ENCODE data around the gene VAV3. TPM values are rescaled to one million over a fixed set of nuclear protein-coding genes. Genes with fewer than 3 reads are reported as not detected.
"Not testable (repeated sequence)": the region's sequence is repeated elsewhere in the genome, so short reads cannot be mapped to it uniquely, and the experiment has no call there.

Gene VAV3
- total and polyA plus RNA-seq, 10 of the 15 experiments (the other 5 are each of a cell fraction or from before 2014, with no cell fraction given), result 0.84 to 5.5 (median 3.4) TPM

- TF ChIP-seq IRF5 (IDR thresholded peaks at IDR 0.05; ENCODE audit: borderline replicate concordance), result no peak
These were observed 240.3 kb downstream of the VAV3 start (continued) for GRCh38 chr1:107724648-107725047.

GRCh38 chr1:107720210-107720609, 244.8 kb downstream of the VAV3 start:
- CTCF ChIA-PET, result not testable (repeated sequence)
- WGBS (ENCODE audit: insufficient coverage, insufficient replicate concordance, low lambda C conversion rate, missing lambda C conversion rate), result 39% methylated on average over 4 of the region's 4 CpGs

GRCh38 chr1:107710005-107710404, 255.0 kb downstream of the VAV3 start:
- Histone ChIP-seq H3K36me3 (ENCODE audit: control insufficient read depth in 2 of 2, insufficient read depth in 2 of 2, low read length in 1 of 2) (no peaks in the 10 kb centered on the region), H3K4me1 (ENCODE audit: control insufficient read depth, insufficient read depth, low read length) (no peaks in the 10 kb centered on the region), H3K27ac (ENCODE audit: control insufficient read depth, insufficient read depth) (no peak overlapping the region), H3K79me2 (ENCODE audit: control insufficient read depth, insufficient read depth, low read length) (no peaks in the 10 kb centered on the region), H3K4me3 (no peak overlapping the region), H3K4me2 (ENCODE audit: control insufficient read depth, insufficient read depth) (no peak overlapping the region), H3K27me3 (replicated peaks in 1 of 2; ENCODE audit: control insufficient read depth in 2 of 2, insufficient read depth in 2 of 2, low read length in 1 of 2) (no peaks in the 10 kb centered on the region), H2AFZ (ENCODE audit: control insufficient read depth, low read depth, low read length) (no peak overlapping the region), H3K9ac (ENCODE audit: control insufficient read depth, insufficient read depth, low read length) (no peak overlapping the region), H3K9me3 (replicated peaks; ENCODE audit: control insufficient read depth, insufficient read depth, low read length) (no peaks in the 10 kb centered on the region), H4K20me1 (ENCODE audit: control insufficient read depth, insufficient read depth) (no peaks in the 10 kb centered on the region)
- in situ Hi-C loops (cut with MboI), result no loop called here
- TF ChIP-seq HDAC6 (IDR thresholded peaks at IDR 0.05; ENCODE audit: unreplicated experiment), result no peak
- ChIA-PET POLR2A (no interaction called here), CTCF (no interaction called here), RAD21 (ENCODE audit: unreplicated experiment) (no interaction called here), SMC1A (ENCODE audit: uncharacterized antibody, unreplicated experiment) (no interaction called here)
- no TSS peak for BruUV-seq (replicated peaks)
- no peak for DNase-seq (ENCODE audit: low read depth, low spot score)
- FAIRE-seq, result no peak
- no peak for ATAC-seq
- intact Hi-C loops (cut with micrococcal nuclease; ENCODE audit: unreplicated experiment), result no loop called here

More at GRCh38 chr1:107720210-107720609, 244.8 kb downstream of the VAV3 start:
- H3K36me3 ChIP-seq (ENCODE audit: control insufficient read depth in 2 of 2, insufficient read depth in 2 of 2, low read length in 1 of 2); H3K4me1 ChIP-seq (ENCODE audit: control insufficient read depth, insufficient read depth, low read length); H3K9me3 ChIP-seq (replicated peaks; ENCODE audit: control insufficient read depth, insufficient read depth, low read length); in situ Hi-C loops (cut with MboI); DNase-seq (ENCODE audit: low read depth, low spot score); H3K27ac ChIP-seq (ENCODE audit: control insufficient read depth, insufficient read depth); H3K9ac ChIP-seq (ENCODE audit: control insufficient read depth, insufficient read depth, low read length); FAIRE-seq; RAD21 ChIA-PET (ENCODE audit: unreplicated experiment); POLR2A ChIA-PET; H3K4me2 ChIP-seq (ENCODE audit: control insufficient read depth, insufficient read depth); BruUV-seq (replicated peaks); H3K79me2 ChIP-seq (ENCODE audit: control insufficient read depth, insufficient read depth, low read length); H3K27me3 ChIP-seq (replicated peaks in 1 of 2; ENCODE audit: control insufficient read depth in 2 of 2, insufficient read depth in 2 of 2, low read length in 1 of 2); H4K20me1 ChIP-seq (ENCODE audit: control insufficient read depth, insufficient read depth); H3K4me3 ChIP-seq; H2AFZ ChIP-seq (ENCODE audit: control insufficient read depth, low read depth, low read length); ATAC-seq; intact Hi-C loops (cut with micrococcal nuclease; ENCODE audit: unreplicated experiment): not testable (repeated sequence)
- SMC1A ChIA-PET (ENCODE audit: uncharacterized antibody, unreplicated experiment), result interaction anchor here (0.6 kb wide), 1 partner anchor 9 kb away, joined by 3 read pairs; no protein-coding TSS in a partner anchor

Measured in GM12878 (cell line).